Neutrophil (primary cell): ENCODE data around the gene AOPEP.

ENCODE experiments used
- H3K27ac ChIP-seq: fragments of 200-600 bp; sonication (generic); 2 replicates; pipeline ENCODE4 v1.5.1; 2016; ENCODE audit warnings: mild to moderate bottlenecking, moderate library complexity
- H3K27me3 ChIP-seq: fragments of 200-600 bp; sonication (generic); 2 replicates; pipeline ENCODE4 v1.6.0; 2016; ENCODE audit warnings: mild to moderate bottlenecking
- H3K36me3 ChIP-seq: fragments of 200-600 bp; sonication (generic); 2 replicates; pipeline ENCODE4 v1.5.1; 2017
- H3K4me1 ChIP-seq, 2 experiments: fragments of 200-600 bp in 1 of 2; sonication (generic) in 1 of 2; 1 replicate in 1 of 2; 2 replicates in 1 of 2; pipeline versions ENCODE4 v1.5.1 to v1.6.1; 2013 to 2016; ENCODE audit warnings: low read depth in 1 of 2, low read length in 1 of 2, mild to moderate bottlenecking in 1 of 2, moderate library complexity in 1 of 2; ENCODE audit not compliant: control insufficient read depth in 1 of 2, insufficient read depth in 1 of 2
- H3K4me3 ChIP-seq, 2 experiments: fragments of 200-600 bp in 1 of 2; sonication (generic) in 1 of 2; 1 replicate in 1 of 2; 2 replicates in 1 of 2; pipeline ENCODE4 v1.5.1; 2013 to 2016; ENCODE audit warnings: low read depth in 1 of 2, low read length in 1 of 2, mild to moderate bottlenecking in 1 of 2, moderate library complexity in 1 of 2
- H3K9me3 ChIP-seq: fragments of 200-600 bp; sonication (generic); 2 replicates; pipeline ENCODE4 v1.5.1; 2016
- CTCF ChIP-seq: fragments of 200-600 bp; sonication (generic); IDR thresholded peaks from 2 replicates; pipeline ENCODE4 v1.5.1; 2016; ENCODE audit warnings: antibody characterized with exemption

Gene AOPEP

GRCh38 chr9:94812343-94812742, 85.8 kb downstream of the AOPEP start:
- no peaks in the 10 kb centered on the region for H3K4me1 ChIP-seq
- H3K27me3 ChIP-seq = no peaks in the 10 kb centered on the region
- no peak for TF ChIP-seq CTCF
- H3K36me3 ChIP-seq = no peaks in the 10 kb centered on the region
- no peak overlapping the region for H3K4me3 ChIP-seq
- no peaks in the 10 kb centered on the region for H3K9me3 ChIP-seq
- no peak overlapping the region for H3K27ac ChIP-seq

GRCh38 chr9:94813379-94813778, 86.9 kb downstream of the AOPEP start:
- Histone ChIP-seq H3K36me3 (no peaks in the 10 kb centered on the region), H3K27ac (no peak overlapping the region), H3K4me3 (no peak overlapping the region), H3K4me1 (no peaks in the 10 kb centered on the region), H3K27me3 (no peaks in the 10 kb centered on the region), H3K9me3 (no peaks in the 10 kb centered on the region)
- TF ChIP-seq CTCF = no peak

- H3K27ac ChIP-seq = no peak overlapping the region
- TF ChIP-seq CTCF = no peak
- H3K9me3 ChIP-seq = no peaks in the 10 kb centered on the region
- no peaks in the 10 kb centered on the region for H3K27me3 ChIP-seq
- H3K4me1 ChIP-seq = no peaks in the 10 kb centered on the region
- H3K4me3 ChIP-seq = no peak overlapping the region
- no peaks in the 10 kb centered on the region for H3K36me3 ChIP-seq
These were observed 91.0 kb downstream of the AOPEP start for GRCh38 chr9:94817291-94818177.

GRCh38 chr9:94818178-94818541, 91.7 kb downstream of the AOPEP start:
- no peak overlapping the region for H3K4me3 ChIP-seq
- no peaks in the 10 kb centered on the region for H3K27me3 ChIP-seq
- no peak overlapping the region for H3K27ac ChIP-seq
- H3K4me1 ChIP-seq = no peaks in the 10 kb centered on the region
- no peak for TF ChIP-seq CTCF
- no peaks in the 10 kb centered on the region for H3K9me3 ChIP-seq
- H3K36me3 ChIP-seq = no peaks in the 10 kb centered on the region

- TF ChIP-seq CTCF = no peak
- Histone ChIP-seq H3K27me3 (no peaks in the 10 kb centered on the region), H3K9me3 (no peaks in the 10 kb centered on the region), H3K27ac (no peak overlapping the region), H3K36me3 (no peaks in the 10 kb centered on the region), H3K4me3 (no peak overlapping the region), H3K4me1 (no peaks in the 10 kb centered on the region)
These were observed 92.7 kb downstream of the AOPEP start for GRCh38 chr9:94819161-94819687.
